Omental fat pad (tissue), 4 donors: Measurements from ENCODE around the gene SARDH. TPM values are rescaled to one million over a fixed set of nuclear protein-coding genes. Genes with fewer than 3 reads are reported as not detected.

Experiments used
- ATAC-seq: fragments of 150-250 bp; one replicate; pipeline ENCODE4 v1.9.1; 2016; ENCODE audit warnings: mild to moderate bottlenecking, moderate library complexity; ENCODE audit not compliant: low FRiP score
- DNase-seq: peaks from one replicate; pipeline ENCODE4 v3.0.0-alpha.2; 2019; ENCODE audit warnings: low spot score
- CTCF ChIP-seq, 3 donors: fragments of 450-650 bp; IDR thresholded peaks; one replicate each; pipeline ENCODE4 v1.5.1; 2016 to 2017; ENCODE audit warnings: antibody characterized with exemption in 3 of 3, mild to moderate bottlenecking in 3 of 3, moderate library complexity in 2 of 3
- total RNA-seq, 4 donors: library from RNA; depleted of rRNA; stranded (reverse); fragments of >200 nt; gene quantifications; one replicate each; pipeline ENCODE4 v1.1.0, GENCODE V29; 2016

SARDH gene
- total RNA-seq, 4 donors from 2014 or later = 0.56 to 6.9 (median 1.8) TPM

GRCh38 chr9:133726401-133727276 lies 11.5 kb downstream of the SARDH start:
- no peak for TF ChIP-seq CTCF (IDR thresholded peaks at IDR 0.05)
- no peak for ATAC-seq
- peak; percentile 23 for DNase-seq

GRCh38 chr9:133725886-133726285 lies 12.3 kb downstream of the SARDH start:
- ATAC-seq = no peak
- DNase-seq = no peak
- no peak for TF ChIP-seq CTCF (IDR thresholded peaks at IDR 0.05)

GRCh38 chr9:133718563-133719315 lies 19.4 kb downstream of the SARDH start:
- no peak for DNase-seq
- no peak for TF ChIP-seq CTCF (IDR thresholded peaks at IDR 0.05)
- no peak for ATAC-seq

- ATAC-seq = no peak
- TF ChIP-seq CTCF (IDR thresholded peaks at IDR 0.05) = no peak
- no peak for DNase-seq
Observed at GRCh38 chr9:133717113-133718031, 20.8 kb downstream of the SARDH start.

- no peak for TF ChIP-seq CTCF (IDR thresholded peaks at IDR 0.05)
- DNase-seq (no peak), ATAC-seq (no peak)
Observed at GRCh38 chr9:133716564-133717112, 21.5 kb downstream of the SARDH start.

GRCh38 chr9:133715866-133716563 lies 22.1 kb downstream of the SARDH start:
- TF ChIP-seq CTCF (IDR thresholded peaks at IDR 0.05) = no peak
- peak; percentile 25 for ATAC-seq
- DNase-seq = no peak
